Measurements from ENCODE around the gene SATB1.

SATB1 gene

GRCh38 chr3:18300916-18301315 is 124.2 kb downstream of the SATB1 start:
- TF ChIP-seq EZH2 (optimal IDR thresholded peaks at IDR 0.05; ENCODE audit: low read depth, low read length), result no peak
- TF ChIP-seq EZH2phosphoT487 (IDR thresholded peaks at IDR 0.05; ENCODE audit: low read length), result no peak
- TF ChIP-seq CTCF (IDR thresholded peaks at IDR 0.05; ENCODE audit: low read length), result no peak
- Histone ChIP-seq H3K4me1 (ENCODE audit: low read length) (0 out of 2 replicates have a peak, but pooled peaks cover 3% of the 10 kb centered on the region), H4K20me1 (ENCODE audit: insufficient read depth, low read length) (no peaks in the 10 kb centered on the region), H3K27me3 (replicated peaks; ENCODE audit: insufficient read depth, low read length) (no peaks in the 10 kb centered on the region), H3K9me3 (replicated peaks; ENCODE audit: insufficient read depth, low read length) (no peaks in the 10 kb centered on the region), H3K27ac (ENCODE audit: low read length) (no peak overlapping the region), H3K36me3 (replicated peaks; ENCODE audit: insufficient read depth, low read length) (no peaks in the 10 kb centered on the region), H3K4me2 (ENCODE audit: low read depth, low read length) (no peak overlapping the region), H3K9ac (ENCODE audit: low read length) (no peak overlapping the region), H3F3A (ENCODE audit: insufficient read depth, low read length) (no peaks in the 10 kb centered on the region), H3K79me2 (ENCODE audit: low read length) (no peaks in the 10 kb centered on the region), H2AFZ (ENCODE audit: low read length) (no peak overlapping the region), H3K4me3 (ENCODE audit: low read length) (no peak overlapping the region), H3K9me2 (replicated peaks; ENCODE audit: insufficient read depth, low read length) (no peaks in the 10 kb centered on the region)
- DNase-seq, result no peak

DNA sequence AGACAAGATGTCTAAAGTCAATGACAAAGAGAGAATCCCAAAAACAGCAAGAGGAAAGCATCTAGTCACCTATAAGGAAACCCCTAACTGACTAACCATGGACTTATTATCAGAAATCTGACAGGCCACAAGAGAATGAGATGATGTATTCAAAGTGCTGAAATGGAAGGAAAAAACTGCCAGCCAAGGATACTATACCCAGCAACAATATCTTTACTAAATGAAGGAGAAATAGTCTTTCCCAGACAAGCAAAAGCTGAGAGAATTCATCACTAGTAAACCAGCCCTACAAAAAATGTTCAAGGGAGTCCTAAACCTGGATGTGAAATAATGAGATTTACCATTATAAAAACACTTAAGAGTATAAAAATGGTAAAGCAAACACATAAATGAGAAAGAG is 128.0 kb downstream of the SATB1 start:
- no peaks in the 10 kb centered on the region for H3K79me2 ChIP-seq (ENCODE audit: low read length)
- H3K4me2 ChIP-seq (ENCODE audit: low read depth, low read length), result no peak overlapping the region
- no peak overlapping the region for H2AFZ ChIP-seq (ENCODE audit: low read length)
- H3K4me1 ChIP-seq (ENCODE audit: low read length), result no peaks in the 10 kb centered on the region
- no peaks in the 10 kb centered on the region for H3K9me3 ChIP-seq (replicated peaks; ENCODE audit: insufficient read depth, low read length)
- TF ChIP-seq EZH2 (optimal IDR thresholded peaks at IDR 0.05; ENCODE audit: low read depth, low read length), result no peak
- no peak for TF ChIP-seq CTCF (IDR thresholded peaks at IDR 0.05; ENCODE audit: low read length)
- TF ChIP-seq EZH2phosphoT487 (IDR thresholded peaks at IDR 0.05; ENCODE audit: low read length), result no peak
- H3K9me2 ChIP-seq (replicated peaks; ENCODE audit: insufficient read depth, low read length), result no peaks in the 10 kb centered on the region
- no peaks in the 10 kb centered on the region for H4K20me1 ChIP-seq (ENCODE audit: insufficient read depth, low read length)
- H3K4me3 ChIP-seq (ENCODE audit: low read length), result no peak overlapping the region
- H3F3A ChIP-seq (ENCODE audit: insufficient read depth, low read length), result no peaks in the 10 kb centered on the region
- H3K27me3 ChIP-seq (replicated peaks; ENCODE audit: insufficient read depth, low read length), result no peaks in the 10 kb centered on the region
- H3K9ac ChIP-seq (ENCODE audit: low read length), result no peak overlapping the region
- H3K36me3 ChIP-seq (replicated peaks; ENCODE audit: insufficient read depth, low read length), result no peaks in the 10 kb centered on the region
- no peak for DNase-seq
- H3K27ac ChIP-seq (ENCODE audit: low read length), result no peak overlapping the region
